ENCODE results near the gene PSMD13. TPM values are rescaled to one million over a fixed set of nuclear protein-coding genes. Genes with fewer than 3 reads are reported as not detected.

The PSMD13 gene
- total RNA-seq, 1 experiment from 2014 or later, result 141 TPM

- peaks cover 19 to 40% (median 23%) of the 10 kb centered on the region in 3 experiments for H3K36me3 Mint-ChIP-seq (ENCODE audit: insufficient read depth in 1 of 3, low read depth in 3 of 3)
- Histone ChIP-seq H4K91ac (ENCODE audit: insufficient read length, low read depth, low read length) (no peak overlapping the region), H3K56ac (ENCODE audit: insufficient read length, low read depth, low read length) (no peak overlapping the region), H4K5ac (ENCODE audit: insufficient read length, low read depth, low read length) (no peak overlapping the region), H2BK12ac (ENCODE audit: insufficient read length, low read depth, low read length) (no peak overlapping the region), H2AFZ (ENCODE audit: low read length) (no peak overlapping the region), H3K23me2 (ENCODE audit: insufficient read length, low read depth, low read length, poor library complexity, severe bottlenecking) (peaks cover 9% of the 10 kb centered on the region), H3K18ac (ENCODE audit: insufficient read length, low read depth, low read length) (no peak overlapping the region), H3K9ac (ENCODE audit: extremely low read depth, insufficient read length, low read length) (no peak overlapping the region), H3K4me1 (ENCODE audit: insufficient read depth, low read length) (no peaks in the 10 kb centered on the region), H2BK5ac (ENCODE audit: insufficient read length, low read length) (no peak overlapping the region), H3K4ac (ENCODE audit: low read depth, low read length) (no peak overlapping the region), H4K8ac (replicated peaks; ENCODE audit: insufficient read length, low read depth, low read length) (no peak overlapping the region), H3K79me1 (ENCODE audit: insufficient read depth, low read depth, low read length, poor library complexity, severe bottlenecking) (no peaks in the 10 kb centered on the region), H3T11ph (ENCODE audit: low read length) (no peak overlapping the region), H2BK120ac (ENCODE audit: low read depth, low read length, poor library complexity, severe bottlenecking) (no peak overlapping the region), H3K27ac (ENCODE audit: insufficient read length, low read depth, low read length) (no peak overlapping the region), H2BK15ac (ENCODE audit: low read depth, low read length) (no peak overlapping the region), H3K79me2 (ENCODE audit: insufficient read depth, low read length) (no peaks in the 10 kb centered on the region), H3K9me3 (ENCODE audit: control insufficient read depth, low read depth, low read length) (no peaks in the 10 kb centered on the region), H3K14ac (ENCODE audit: insufficient read depth, low read length) (no peak overlapping the region; the same call in 1 of the 2 replicates), H4K20me1 (ENCODE audit: control insufficient read depth, insufficient read depth, insufficient read length) (no peaks in the 10 kb centered on the region), H3K23ac (ENCODE audit: insufficient read length, low read depth, low read length) (no peak overlapping the region), H2BK20ac (ENCODE audit: low read depth, low read length, poor library complexity, severe bottlenecking) (no peak overlapping the region), H3K27me3 (ENCODE audit: insufficient read depth, low read length) (peaks cover 5% of the 10 kb centered on the region; the same call in 1 of the 2 replicates), H2AK5ac (ENCODE audit: insufficient read length, low read length) (no peak overlapping the region), H3K4me2 (ENCODE audit: insufficient read depth, insufficient read length, low read length) (no peak overlapping the region)
- no peak for DNase-seq
- no peaks in the 10 kb centered on the region for H3K9me3 Mint-ChIP-seq
- no peak overlapping the region for H3K27ac Mint-ChIP-seq
- H3K27me3 Mint-ChIP-seq (ENCODE audit: low read depth), result peaks cover 9% of the 10 kb centered on the region
- WGBS (ENCODE audit: extremely low coverage, insufficient read length, low lambda C conversion rate), result no CpG with 5 or more reads among the region's 29 CpGs
- H3K4me1 Mint-ChIP-seq, result peaks cover 23 to 29% of the 10 kb centered on the region in 2 experiments
- no peak overlapping the region for H3K4me3 Mint-ChIP-seq
- TF ChIP-seq, protein P1, sequence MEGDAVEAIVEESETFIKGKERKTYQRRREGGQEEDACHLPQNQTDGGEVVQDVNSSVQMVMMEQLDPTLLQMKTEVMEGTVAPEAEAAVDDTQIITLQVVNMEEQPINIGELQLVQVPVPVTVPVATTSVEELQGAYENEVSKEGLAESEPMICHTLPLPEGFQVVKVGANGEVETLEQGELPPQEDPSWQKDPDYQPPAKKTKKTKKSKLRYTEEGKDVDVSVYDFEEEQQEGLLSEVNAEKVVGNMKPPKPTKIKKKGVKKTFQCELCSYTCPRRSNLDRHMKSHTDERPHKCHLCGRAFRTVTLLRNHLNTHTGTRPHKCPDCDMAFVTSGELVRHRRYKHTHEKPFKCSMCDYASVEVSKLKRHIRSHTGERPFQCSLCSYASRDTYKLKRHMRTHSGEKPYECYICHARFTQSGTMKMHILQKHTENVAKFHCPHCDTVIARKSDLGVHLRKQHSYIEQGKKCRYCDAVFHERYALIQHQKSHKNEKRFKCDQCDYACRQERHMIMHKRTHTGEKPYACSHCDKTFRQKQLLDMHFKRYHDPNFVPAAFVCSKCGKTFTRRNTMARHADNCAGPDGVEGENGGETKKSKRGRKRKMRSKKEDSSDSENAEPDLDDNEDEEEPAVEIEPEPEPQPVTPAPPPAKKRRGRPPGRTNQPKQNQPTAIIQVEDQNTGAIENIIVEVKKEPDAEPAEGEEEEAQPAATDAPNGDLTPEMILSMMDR (conservative IDR thresholded peaks at IDR 0.05), result no peak
These were observed 55.7 kb downstream of the PSMD13 start for GRCh38 chr11:292211-293121.

All from H9 (cell line).